Measurements from ENCODE around the gene WFDC8.

GRCh38 chr20:45621593-45621992 is 42.5 kb upstream of the WFDC8 start:
- TF ChIP-seq GATA3 (IDR thresholded peaks at IDR 0.05; ENCODE audit: low read depth, low read length) (no peak), GATA2 (IDR thresholded peaks at IDR 0.05; ENCODE audit: low read depth, low read length) (no peak)

Measured in SH-SY5Y (cell line).